SK-MEL-5 (cell line): ENCODE results near the gene TLK2. TPM values are rescaled to one million over a fixed set of nuclear protein-coding genes. Genes with fewer than 3 reads are reported as not detected.
"Not testable (repeated sequence)": the region's sequence is repeated elsewhere in the genome, so short reads cannot be mapped to it uniquely, and the experiment has no call there.

Experiments used
- DNase-seq: peaks from one replicate; pipeline ENCODE4 v3.0.0-alpha.2; 2016; ENCODE audit warnings: low read depth, low spot score
- in situ Hi-C: cut with HindIII; loops from 2 replicates; pipeline ENCODE4 v1.10.0; 2016; ENCODE audit warnings: low sequenced_read_pairs, high pct_unique_total_duplicates, low pct_unique_long_range_greater_than_20kb
- polyA plus RNA-seq, 2 experiments: library from polyadenylated mRNA; depleted of rRNA; stranded (reverse); fragments of >200 nt; gene quantifications; 2 replicates each; pipeline ENCODE4 v1.2.3, GENCODE V29; 2015
- total RNA-seq: library from RNA; depleted of rRNA; stranded (reverse); fragments of >200 nt; shearing (Covaris generic); gene quantifications from 2 replicates; pipeline ENCODE4 v1.2.3, GENCODE V29; 2014; rRNA removed

Gene TLK2
- 54.4 and 57.2 TPM in 2 replicates for total RNA-seq
- 40.2 and 42.9 TPM in 2 replicates for polyA plus RNA-seq (2015; cell fraction: cytosol; rRNA removed)
- polyA plus RNA-seq (2015; cell fraction: nucleus; rRNA removed), result 34.8 and 37.7 TPM in 2 replicates

DNA sequence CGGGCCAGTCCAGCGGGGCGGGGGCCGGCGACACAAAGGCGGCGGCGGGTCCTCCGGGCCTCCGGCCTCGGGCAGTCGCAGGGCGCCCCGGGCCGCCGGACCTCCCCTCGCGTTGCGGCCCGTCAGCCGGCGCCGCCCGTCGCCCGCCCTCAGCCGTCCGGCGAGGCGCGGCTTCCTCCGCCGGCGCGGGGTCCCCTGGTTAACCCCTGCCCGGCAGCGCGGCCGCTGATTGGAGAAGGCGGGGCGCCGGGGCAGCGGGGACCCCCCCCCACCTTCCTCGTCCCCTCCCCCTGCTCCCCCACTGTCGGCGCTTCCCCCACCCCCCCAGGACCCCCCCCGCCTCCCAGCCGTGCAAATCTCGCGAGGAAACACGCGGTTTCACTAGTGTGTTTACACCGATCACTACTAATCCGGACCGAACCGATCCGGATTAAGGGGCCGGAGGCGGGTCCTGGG is at the start of gene TLK2:
Gene TLK2, plus strand, starts transcription at position 402 of the 456 bp plus-strand sequence. CDS start 2,301 bp downstream, outside the sequence.
- DNase-seq, result peak; percentile 81
- in situ Hi-C loops, result no loop called here

DNA sequence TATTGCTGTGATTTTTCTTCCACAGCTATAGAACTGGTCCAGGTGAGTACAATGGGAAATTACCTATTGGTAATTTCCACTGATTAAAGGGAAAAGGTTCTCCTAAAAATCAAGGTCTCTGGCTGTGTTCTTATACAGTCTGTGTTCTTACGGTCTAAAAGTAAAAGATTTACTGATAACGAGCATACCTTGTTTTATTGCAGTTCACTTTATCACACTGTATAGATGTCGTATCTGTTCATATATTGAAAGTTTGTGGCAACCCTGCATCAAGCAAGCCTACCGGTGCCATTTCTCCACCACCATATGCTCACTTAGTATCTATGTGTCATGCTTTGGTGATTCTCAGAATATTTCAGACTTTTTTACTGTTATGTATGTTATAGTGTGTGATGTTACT is 43.4 kb upstream of the TLK2 start:
- DNase-seq, in situ Hi-C loops: not testable (repeated sequence)

DNA sequence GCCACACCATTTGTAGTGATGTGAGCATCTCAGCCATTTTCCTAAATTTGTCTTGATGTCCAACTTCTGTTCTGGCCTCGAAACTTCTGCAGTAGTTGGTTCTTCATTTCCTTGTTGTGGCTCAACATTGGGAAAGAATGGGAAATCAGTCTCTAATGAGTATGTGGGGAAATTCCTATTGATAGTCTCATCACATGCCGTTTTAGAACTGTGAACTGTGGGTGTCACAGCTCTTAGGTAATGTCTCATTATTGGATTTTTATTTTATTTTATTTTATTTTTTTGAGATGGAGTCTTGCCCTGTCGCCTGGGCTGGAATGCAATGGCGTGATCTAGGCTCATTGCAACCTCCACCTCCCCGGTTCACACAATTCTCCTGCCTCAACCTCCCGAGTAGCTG is 37.4 kb upstream of the TLK2 start:
- in situ Hi-C loops, DNase-seq: not testable (repeated sequence)

DNA sequence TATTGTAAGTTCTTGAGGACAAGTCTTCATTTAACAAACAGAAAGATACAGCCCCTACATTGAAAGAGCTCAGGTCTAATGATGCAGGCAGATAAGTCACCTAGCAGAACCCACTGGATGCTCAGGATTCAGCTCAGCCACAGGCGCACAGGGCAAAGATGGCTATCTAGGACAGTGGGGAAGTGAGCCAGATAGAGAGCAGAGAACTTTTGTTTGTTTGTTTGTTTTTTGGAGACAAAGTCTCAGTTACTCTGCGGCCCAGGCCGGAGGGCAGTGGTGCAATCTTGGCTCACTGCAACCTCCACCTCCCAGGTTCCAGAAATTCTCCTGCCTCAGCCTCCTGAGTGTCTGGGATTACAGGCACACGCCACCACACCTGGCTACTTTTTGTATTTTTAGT is 34.6 kb upstream of the TLK2 start:
- in situ Hi-C loops, result no loop called here
- no peak for DNase-seq

DNA sequence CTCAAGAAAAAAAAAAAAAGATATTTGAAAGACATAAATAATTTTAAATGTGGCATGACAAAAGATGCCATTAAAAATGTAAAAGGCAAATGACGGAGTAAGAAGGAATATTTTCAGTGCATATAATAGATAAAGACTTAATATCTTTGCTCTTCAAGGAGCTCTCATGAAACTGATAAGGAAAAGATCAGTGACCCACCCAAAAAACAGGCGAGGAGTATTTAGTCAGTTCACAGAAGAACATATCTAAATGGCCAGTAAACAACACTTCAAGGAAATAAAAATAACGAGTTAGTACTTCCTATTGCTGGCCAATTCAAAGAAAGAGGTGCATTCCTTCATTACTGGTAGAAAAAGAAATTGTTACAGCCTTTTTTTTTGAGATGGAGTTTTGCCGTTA is 32.8 kb upstream of the TLK2 start:
- DNase-seq, in situ Hi-C loops: not testable (repeated sequence)

DNA sequence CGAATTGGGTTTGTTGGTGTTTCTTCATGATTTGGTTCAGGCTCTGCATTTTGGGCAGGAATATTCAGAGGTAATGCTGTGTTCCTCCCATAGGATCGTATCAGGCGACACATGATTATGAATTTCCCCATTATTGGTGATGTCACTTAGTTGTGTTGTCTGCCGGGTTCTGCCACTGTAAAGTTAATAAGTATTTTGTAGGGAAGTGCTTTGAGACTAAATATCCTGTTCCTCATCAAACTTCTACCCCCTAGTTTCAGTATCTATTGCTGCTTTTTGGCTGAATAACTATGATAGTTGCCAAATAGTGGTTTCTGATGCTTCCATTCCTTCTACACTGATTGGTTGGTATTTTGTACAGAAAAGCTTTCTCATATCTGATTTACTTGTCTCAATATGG is 26.4 kb upstream of the TLK2 start:
- in situ Hi-C loops, result not testable (repeated sequence)

DNA sequence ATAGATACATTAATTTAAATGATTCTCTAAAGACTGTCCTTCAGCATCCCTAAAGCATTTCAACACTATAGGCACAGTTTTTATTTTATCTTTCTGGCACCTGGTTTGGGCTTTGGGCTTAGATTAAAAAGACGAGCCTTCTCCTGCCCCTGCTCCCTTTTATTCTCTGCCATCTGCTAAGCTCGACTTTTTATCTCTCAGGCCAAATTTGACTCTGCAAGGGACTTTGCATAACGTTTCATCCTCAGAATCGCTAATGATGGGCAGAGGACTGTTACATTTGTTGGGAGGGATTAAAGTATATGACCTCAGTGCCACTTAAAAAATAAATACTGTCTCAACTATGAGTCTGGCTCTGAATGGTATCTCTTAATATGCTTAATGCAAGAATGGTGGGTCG is 25.6 kb upstream of the TLK2 start:
- DNase-seq, in situ Hi-C loops: not testable (repeated sequence)

More for the DNA sequence above, 26.4 kb upstream of the TLK2 start:
- not testable (repeated sequence) for DNase-seq

DNA sequence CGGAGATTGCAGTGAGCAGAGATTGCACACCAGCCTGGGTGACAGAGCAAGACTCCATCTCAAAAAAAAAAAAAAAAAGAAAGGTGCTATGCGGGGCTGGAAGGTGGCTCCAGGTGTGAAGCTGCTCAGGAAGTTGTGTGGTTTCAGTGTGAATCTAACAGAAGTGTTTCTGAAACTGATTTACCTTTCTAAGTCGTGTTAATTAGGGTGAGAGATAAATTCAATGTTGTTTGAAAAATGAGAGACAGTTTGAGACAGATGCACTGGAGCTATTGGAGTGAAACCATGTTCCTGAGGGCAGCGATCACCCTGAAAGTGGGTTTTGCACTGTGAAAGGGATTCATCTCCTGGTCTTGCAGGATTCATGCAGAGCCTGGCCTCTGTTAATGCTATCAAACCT is 25.0 kb upstream of the TLK2 start:
- in situ Hi-C loops, DNase-seq: not testable (repeated sequence)

DNA sequence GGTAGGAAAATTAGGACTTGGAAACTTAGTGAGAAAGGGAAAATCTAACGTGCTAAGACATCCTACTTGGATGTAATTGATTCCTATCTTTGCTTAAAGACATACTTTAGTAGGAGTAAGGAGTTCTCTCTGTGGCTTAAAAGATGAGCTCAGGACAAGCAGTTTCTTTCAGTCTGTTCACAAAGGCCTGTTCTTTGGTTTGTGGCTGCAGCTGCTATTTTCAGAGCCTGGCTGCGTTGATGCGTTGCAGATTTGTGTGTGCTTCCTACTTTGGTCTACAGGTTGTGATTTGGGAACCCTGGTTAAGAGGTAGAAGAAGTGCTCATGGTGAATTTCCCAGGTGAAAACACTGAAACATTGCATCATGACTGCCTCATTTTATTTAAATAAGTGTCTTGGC is 24.5 kb upstream of the TLK2 start:
- DNase-seq, result peak; percentile 63
- in situ Hi-C loops, result not testable (repeated sequence)

DNA sequence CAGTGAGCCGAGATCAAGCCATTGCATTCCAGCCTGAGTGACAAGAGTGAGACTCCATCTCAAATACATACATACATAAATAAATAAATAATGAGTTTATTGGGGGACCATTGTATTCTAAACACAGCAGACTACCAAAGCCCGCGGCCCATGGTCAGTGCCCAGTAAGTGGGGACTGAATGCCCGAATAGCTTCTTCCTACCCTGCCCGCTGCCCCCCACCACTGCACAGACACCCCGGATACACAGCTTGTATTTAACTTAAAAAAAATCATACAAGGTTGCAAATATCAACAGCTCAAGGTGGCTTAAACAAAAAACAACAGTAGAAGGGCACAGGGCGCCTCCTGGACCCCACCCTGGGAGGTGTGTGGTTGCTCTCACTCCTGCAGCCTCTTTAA is 22.6 kb upstream of the TLK2 start:
- no peak for DNase-seq
- in situ Hi-C loops, result no loop called here

DNA sequence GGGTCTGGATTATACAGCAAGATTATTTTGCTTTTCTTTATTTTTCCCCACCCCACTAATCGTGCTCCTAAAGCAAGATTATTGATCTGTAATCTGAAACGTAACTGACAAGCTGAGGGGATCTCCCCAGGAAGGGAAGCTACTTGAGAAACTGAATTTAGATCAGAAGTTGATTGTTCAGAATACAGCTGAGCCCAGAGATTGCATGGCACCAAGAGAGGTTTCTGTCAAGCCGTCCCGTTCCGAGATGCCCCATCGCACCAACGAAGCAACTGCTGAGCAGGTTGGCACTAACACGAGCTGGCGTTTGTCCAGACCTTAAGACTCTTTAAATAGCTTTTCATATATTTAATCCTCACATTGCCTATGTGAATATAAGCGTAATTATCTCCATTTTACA is 20.1 kb upstream of the TLK2 start:
- DNase-seq, in situ Hi-C loops: not testable (repeated sequence)

DNA sequence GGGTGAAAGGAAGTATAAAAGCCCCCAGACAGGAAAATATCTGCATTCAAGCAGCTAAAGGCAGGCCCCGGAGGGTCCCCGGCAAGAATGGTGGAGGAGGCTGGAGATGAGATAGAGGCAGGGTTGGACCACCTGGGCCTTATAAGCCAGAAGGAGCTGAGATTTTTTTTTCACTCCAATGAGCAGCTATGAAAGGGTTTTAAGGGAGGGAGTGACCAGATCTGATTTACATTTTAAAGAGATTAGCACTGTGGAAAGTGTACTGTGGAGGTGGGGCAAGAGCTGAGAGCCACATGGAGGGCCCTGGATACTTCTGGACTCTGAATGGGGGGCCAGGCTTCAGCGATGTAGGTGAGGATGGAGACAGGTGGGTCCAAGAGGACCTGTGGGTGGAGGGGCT is 14.2 kb upstream of the TLK2 start:
- in situ Hi-C loops, DNase-seq: not testable (repeated sequence)

DNA sequence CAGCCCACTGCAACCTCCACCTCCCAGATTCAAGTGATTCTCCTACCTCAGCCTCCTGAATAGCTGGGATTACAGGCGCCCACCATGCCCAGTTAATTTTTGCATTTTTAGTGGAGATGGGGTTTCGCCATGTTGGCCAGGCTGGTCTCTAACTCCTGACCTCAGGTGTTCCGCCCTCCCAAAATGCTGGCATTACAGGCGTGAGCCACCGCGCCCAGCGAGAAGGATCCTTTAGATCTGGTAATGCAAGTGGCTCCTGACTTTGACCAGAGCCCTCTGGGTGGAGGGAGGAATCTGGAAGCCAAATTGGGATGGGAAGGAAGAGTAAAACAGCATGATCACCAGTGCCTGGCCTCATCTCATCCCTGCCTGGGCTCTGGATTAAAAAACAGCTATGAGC is 13.4 kb upstream of the TLK2 start:
- in situ Hi-C loops, DNase-seq: not testable (repeated sequence)

DNA sequence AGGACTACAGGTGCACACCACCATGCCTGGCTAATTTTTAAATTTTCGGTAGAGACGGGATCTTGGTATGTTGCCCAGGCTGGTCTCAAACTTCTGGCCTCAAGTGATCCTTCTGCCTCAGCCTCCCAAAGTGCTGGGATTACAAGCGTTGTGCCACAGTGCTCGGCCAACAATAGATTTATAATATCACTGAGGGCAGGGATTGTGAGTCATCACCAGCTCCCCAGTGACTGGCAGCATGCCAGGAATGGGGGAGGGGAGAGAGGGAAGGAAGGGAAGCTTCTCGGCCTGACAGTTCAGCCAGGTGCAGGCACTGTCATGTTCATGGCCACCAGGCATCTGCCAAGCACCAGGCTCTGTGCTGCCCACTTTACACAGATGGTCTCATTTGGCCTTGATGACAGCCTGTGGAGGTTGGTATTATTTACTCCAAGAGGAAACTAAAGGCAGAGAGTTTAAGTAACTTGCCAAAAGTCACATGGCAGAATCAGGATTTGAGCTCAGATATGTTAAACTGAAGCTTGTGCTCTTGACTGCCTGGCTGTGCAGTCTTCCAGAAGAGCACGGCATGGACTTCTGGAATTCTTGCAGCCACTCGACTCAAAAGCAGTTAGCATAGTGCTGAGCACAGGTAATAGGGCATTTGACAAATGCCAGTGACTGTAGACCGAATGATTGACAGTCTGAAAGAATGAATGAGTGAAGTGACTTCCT is 7.8 kb upstream of the TLK2 start:
- peak; percentile 84 for DNase-seq
- in situ Hi-C loops, result not testable (repeated sequence)

DNA sequence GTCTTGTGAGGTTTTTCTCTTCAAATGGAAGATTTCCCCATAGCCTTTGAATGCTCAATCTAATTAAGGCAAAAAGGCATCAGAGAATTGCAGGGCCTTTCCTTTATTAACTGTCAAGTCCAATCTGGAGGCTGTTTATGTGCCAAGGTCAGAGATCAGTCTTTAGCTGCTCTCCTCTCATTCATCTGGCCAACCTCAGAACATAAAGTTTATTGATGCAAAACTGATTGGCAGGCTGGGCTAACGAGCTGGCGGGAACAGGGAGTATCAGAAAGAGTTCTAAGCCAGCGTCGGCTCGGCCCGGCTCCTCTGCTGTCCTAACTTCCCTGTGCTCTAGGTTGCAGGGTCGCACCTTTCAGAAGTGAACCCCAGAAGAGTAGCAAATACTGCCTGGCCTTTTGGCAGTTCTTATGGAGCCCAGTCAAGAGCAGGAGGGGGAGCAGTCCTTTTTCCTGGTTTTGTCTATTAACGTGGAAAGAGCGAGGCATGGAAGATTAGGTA is 7.2 kb upstream of the TLK2 start:
- DNase-seq, in situ Hi-C loops: not testable (repeated sequence)

DNA sequence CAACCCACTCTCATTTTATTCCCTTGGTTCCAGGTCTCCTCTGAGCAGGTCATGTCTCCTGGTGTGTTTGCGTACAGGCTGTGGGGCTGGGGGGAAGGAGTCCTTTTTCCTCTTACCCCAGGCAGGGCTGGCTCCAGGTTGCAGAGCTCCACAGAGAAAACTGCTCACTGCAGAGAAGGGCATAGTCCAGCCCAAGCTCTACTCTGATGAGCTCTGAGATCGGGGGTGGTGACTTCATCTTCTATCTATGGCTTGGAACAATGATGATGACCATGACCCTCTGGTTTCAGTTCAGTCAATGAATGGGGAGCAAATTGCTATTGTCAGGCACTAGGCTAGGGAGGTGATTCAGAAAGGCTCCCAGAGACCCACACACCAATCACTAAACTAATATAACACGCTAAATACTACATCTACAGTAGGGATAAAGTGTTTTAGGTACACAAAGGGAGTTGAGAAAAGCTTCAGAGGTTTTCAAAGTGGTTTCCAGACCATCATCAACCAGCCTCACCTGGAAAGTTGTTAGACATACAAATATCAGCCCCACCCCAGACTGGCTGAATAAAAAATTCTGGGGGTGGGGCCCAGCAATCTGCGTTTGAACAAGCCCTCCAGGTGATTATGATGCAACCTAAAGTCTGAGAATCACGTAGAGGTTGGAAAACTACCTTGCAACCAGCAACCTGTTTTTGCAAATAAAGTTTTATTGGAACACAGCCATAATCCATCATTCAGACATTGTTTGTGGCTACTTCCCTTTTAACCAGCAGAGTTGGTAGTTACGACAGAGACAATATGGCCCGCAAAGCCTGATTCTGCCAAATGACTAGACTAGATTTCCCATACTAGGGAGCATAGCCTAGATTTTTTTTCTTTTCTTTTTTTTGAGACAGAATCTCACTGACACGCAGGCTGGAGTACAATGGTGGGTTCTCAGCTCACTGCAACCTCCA is 5.3 kb upstream of the TLK2 start:
- in situ Hi-C loops, DNase-seq: not testable (repeated sequence)

DNA sequence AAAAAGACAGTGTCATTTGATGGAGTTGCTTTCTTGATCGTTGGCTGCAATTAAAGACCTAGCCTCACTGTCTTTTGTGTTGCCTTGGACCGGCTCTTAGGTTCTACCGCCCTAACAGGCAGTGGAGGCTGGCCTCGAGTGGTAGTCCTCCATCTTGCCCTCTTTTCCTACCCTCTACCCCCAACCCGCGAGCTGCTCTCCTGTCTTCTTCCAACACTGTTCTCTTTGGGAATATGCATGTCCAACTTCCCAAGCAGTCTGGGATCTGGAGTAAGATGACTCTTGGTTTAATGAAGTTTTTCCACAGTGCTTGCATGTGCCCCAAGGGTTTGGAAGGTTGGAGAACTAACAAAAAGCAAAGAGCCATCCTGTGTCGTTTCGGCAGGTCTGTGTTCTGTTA is 1.5 kb upstream of the TLK2 start:
- DNase-seq, in situ Hi-C loops: not testable (repeated sequence)
